C4-2B (cell line): Measurements from ENCODE around the gene MED15.

Source experiments
- H3K27ac ChIP-seq: fragments of 450-650 bp; 2 replicates; pipeline ENCODE4 v1.5.1; 2017
- ZFX ChIP-seq: fragments of 450-650 bp; IDR thresholded peaks from 2 replicates; pipeline ENCODE4 v1.6.1; 2017
- TF ChIP-seq, protein P1 (sequence below): fragments of 450-650 bp; conservative IDR thresholded peaks from 2 replicates; pipeline ENCODE4 v1.5.1; 2017; ENCODE audit warnings: mild to moderate bottlenecking

The MED15 gene

DNA sequence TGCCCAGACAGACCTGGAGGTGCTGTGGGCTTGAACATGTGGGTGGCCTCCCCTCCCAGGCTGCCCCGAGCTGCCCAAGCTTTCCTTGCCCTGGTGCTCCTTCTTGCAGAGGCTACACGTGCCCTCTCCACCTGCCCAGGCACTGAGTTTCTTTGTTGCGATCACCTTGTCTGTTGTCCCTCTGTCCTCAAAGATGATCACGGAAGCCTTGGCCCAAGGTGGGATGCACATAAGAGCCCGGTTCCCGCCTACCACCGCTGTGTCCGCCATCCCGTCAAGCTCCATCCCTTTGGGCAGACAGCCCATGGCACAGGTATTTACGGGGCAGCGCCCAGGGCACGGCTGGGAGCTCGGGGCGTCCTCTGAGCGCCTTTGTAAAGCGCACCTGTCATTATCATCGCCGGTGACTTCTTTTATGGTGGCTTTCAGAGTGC, 67.5 kb downstream of the MED15 start:
- no peak for TF ChIP-seq ZFX
- TF ChIP-seq, protein P1, sequence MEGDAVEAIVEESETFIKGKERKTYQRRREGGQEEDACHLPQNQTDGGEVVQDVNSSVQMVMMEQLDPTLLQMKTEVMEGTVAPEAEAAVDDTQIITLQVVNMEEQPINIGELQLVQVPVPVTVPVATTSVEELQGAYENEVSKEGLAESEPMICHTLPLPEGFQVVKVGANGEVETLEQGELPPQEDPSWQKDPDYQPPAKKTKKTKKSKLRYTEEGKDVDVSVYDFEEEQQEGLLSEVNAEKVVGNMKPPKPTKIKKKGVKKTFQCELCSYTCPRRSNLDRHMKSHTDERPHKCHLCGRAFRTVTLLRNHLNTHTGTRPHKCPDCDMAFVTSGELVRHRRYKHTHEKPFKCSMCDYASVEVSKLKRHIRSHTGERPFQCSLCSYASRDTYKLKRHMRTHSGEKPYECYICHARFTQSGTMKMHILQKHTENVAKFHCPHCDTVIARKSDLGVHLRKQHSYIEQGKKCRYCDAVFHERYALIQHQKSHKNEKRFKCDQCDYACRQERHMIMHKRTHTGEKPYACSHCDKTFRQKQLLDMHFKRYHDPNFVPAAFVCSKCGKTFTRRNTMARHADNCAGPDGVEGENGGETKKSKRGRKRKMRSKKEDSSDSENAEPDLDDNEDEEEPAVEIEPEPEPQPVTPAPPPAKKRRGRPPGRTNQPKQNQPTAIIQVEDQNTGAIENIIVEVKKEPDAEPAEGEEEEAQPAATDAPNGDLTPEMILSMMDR, result no peak
- no peak overlapping the region for H3K27ac ChIP-seq

DNA sequence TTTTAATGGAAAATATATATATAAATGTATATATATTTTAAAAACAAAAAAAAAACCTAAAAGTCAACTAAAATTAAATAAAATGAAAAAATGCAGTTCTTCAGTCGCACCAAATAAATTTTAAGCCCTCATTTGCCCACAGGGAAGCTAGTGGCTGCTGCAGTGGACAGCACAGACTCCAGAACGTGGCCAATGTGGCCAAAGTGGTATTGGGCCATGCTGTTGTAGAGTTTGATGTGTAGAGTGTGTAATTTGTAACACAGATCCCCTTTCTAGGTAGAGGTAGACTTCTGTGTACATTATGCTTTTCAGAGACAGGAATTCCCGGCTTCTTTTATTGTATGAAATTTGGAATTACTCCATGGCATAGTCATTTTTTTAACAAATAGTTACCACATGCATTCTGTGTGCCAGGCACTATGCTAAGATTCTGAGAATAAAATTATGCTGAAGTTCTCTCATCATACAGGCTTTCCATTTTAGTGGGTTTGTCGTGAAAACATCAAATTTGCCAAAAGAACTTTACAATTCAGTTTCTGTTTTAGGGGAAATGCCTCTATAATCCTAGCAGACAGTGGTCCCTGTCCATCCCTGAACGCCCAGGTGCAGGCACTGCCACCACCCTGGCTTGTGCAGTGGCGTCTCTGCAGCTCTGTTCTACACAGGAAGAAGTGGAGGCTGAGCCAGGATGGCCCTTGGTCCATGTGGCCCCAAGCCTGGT, 68.5 kb downstream of the MED15 start:
- H3K27ac ChIP-seq, result no peak overlapping the region
- TF ChIP-seq ZFX, result no peak
- TF ChIP-seq, protein P1, result no peak

DNA sequence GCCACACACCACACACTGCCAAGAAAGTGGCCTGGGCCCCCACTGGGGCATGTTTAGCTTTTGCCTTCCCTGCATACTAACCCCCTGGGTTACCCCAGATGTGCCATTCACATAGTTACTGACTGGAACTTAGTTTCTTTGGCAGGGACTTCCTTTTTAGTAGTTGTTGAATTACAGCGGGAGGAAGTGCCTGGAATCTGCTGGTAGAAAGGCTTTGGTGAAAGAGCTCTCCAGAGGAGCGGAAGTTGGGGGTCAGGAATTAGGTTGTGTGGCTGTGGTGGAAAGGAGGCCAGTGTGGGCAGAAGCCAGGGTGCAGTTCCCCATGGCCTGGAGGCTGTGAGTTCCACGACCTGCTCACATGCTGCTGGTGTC, 69.0 kb downstream of the MED15 start:
- TF ChIP-seq, protein P1, result no peak
- TF ChIP-seq ZFX, result no peak
- no peak overlapping the region for H3K27ac ChIP-seq

DNA sequence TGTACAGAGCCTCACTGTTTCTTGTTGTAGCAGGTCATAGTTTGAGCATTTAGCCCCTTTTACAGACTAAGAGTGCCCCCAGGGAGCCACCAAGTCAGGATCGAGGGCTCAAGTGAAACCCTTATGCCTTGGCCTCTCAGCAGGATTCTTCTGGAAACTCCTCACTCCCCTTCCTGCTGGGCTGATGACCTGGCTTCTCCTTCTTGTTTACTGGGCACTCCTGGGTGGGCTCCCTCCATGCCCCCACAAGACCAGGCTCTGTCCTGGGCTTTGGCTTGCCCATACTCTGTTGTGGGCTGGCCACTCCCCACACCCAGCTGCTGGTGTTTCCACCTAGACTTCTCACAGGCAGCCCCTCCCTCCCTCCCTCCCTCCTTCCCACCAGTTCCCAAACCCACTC, 69.6 kb downstream of the MED15 start:
- TF ChIP-seq, protein P1, result no peak
- TF ChIP-seq ZFX, result no peak
- no peak overlapping the region for H3K27ac ChIP-seq

DNA sequence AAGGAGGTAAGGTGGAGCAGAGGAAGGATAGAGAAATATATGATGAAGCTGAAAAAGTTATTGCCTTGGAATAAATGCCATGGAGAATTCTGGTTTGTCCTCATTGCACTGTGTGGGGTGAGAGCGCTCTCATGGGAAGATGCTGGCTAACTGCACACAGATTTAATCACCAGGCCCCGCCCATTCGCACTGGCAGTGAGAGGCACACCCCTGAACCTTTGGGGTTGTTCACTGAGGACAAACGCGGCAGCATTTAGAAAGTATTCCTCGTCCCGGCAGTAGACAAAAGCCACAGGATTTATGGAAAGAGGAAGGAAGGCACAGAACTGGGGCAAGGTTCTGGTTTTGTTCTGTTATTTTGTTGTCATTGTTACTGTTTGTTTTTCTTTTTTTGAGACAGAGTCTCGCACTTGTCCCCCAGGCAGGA, 70.2 kb downstream of the MED15 start:
- TF ChIP-seq, protein P1, result no peak
- TF ChIP-seq ZFX, result no peak
- H3K27ac ChIP-seq, result no peak overlapping the region

DNA sequence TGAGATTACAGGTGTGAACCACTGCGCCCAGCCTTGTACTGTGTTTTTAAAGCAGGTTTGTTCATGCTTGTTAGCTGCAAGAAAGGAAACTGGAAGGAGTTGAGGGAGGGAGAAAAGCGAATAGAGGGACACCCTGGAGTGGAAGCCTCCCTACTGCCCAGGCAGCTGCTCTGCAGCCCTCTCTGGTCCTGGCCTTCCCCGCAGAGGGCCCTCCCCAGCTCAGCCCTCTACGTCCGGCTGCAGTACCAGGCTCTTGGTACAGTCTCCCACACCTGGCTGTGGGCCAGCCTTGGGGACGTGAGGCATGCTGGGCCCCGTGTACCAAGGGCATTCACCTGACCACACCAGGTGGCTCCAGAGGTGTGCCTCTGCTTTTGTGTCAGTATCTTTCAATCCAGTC, 70.8 kb downstream of the MED15 start:
- H3K27ac ChIP-seq, result no peak overlapping the region
- TF ChIP-seq, protein P1, result no peak
- no peak for TF ChIP-seq ZFX

DNA sequence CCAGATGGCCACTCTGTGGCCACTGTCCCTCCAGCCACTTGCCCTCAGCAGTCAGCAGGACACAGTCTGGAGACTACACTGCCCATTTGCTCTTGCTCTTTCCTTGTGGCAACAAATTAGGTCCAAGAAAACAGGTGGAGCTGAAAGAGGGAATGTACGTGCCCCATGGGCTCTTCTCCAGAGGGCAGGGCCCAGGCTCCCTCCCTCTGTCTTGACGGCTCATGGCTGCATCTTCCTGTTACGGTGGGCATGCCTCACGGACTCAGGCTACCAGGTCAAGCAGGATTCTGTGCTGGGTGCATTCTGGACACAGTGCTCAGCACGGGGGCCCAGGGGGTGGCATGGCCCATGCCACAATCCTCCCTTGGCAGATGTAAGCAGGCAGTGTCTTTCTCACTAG, 71.3 kb downstream of the MED15 start:
- no peak for TF ChIP-seq ZFX
- TF ChIP-seq, protein P1, result no peak
- H3K27ac ChIP-seq, result no peak overlapping the region
